OCI-LY3 (cell line): Measurements from ENCODE around the gene PLD1.

Experiments used
- H2AFZ ChIP-seq: fragments of 200-600, 300-600 bp; shearing (Covaris generic); 2 replicates; pipeline ENCODE4 v1.6.0; 2014; ENCODE audit warnings: antibody characterized with exemption, low read depth, low read length
- H3K27ac ChIP-seq: fragments of 200-600, 300-600 bp; sonication (generic); 2 replicates; pipeline ENCODE4 v1.5.1; 2014; ENCODE audit warnings: mild to moderate bottlenecking, low read length, moderate library complexity, mixed read lengths
- H3K27me3 ChIP-seq: fragments of 200-600, 300-600 bp; sonication (generic); 2 replicates; pipeline ENCODE4 v1.6.1; 2014; ENCODE audit warnings: low read depth, low read length, mixed read lengths
- H3K36me3 ChIP-seq: fragments of 200-600, 300-600 bp; sonication (generic); replicated peaks from 2 replicates; pipeline ENCODE3; 2014; ENCODE audit warnings: low read depth, low read length, mixed read lengths
- H3K4me1 ChIP-seq: fragments of 300-600, 200-600 bp; sonication (generic); 2 replicates; pipeline ENCODE4 v1.6.1; 2014; ENCODE audit warnings: low read length, mixed read lengths
- H3K4me2 ChIP-seq: fragments of 200-600, 300-600 bp; sonication (generic); 2 replicates; pipeline ENCODE4 v1.6.1; 2014; ENCODE audit warnings: low read length, mixed read lengths
- H3K4me3 ChIP-seq: fragments of 300-600, 200-600 bp; sonication (generic); 2 replicates; pipeline ENCODE4 v1.5.1; 2014; ENCODE audit warnings: antibody characterized with exemption, mild to moderate bottlenecking, low read length, moderate library complexity
- H3K79me2 ChIP-seq: fragments of 300-600, 200-600 bp; shearing (Covaris generic); 2 replicates; pipeline ENCODE4 v1.6.1; 2014; ENCODE audit warnings: mild to moderate bottlenecking, low read length, mixed read lengths
- H3K9ac ChIP-seq: fragments of 300-600, 200-600 bp; shearing (Covaris generic); 2 replicates; pipeline ENCODE4 v1.6.0; 2014; ENCODE audit warnings: mild to moderate bottlenecking, low read length, moderate library complexity
- H3K9me3 ChIP-seq: fragments of 200-600, 300-600 bp; shearing (Covaris generic); 2 replicates; pipeline ENCODE4 v1.6.1; 2014; ENCODE audit warnings: low read length, mixed read lengths; ENCODE audit not compliant: insufficient read depth
- H4K20me1 ChIP-seq: fragments of 200-600, 300-600 bp; sonication (generic); 2 replicates; pipeline ENCODE4 v1.6.1; 2016; ENCODE audit warnings: low read length, mixed read lengths; ENCODE audit not compliant: insufficient read depth
- CTCF ChIP-seq: fragments of 200-600, 300-600 bp; sonication (generic); IDR thresholded peaks from 2 replicates; pipeline ENCODE4 v1.5.1; 2014; ENCODE audit warnings: antibody characterized with exemption, low read length, low read depth
- EZH2phosphoT487 ChIP-seq: fragments of 200-600 bp; shearing (Covaris generic); IDR thresholded peaks from 2 replicates; pipeline ENCODE4 v1.6.1; 2018; ENCODE audit warnings: antibody characterized with exemption, mixed run types, low read depth

Gene PLD1

GRCh38 chr3:171788546-171789351, 21.5 kb downstream of the PLD1 start:
- Histone ChIP-seq H4K20me1 (no peaks in the 10 kb centered on the region), H3K4me2 (no peak overlapping the region), H3K36me3 (no peaks in the 10 kb centered on the region), H2AFZ (no peak overlapping the region), H3K4me3 (no peak overlapping the region), H3K4me1 (no peaks in the 10 kb centered on the region), H3K9me3 (no peaks in the 10 kb centered on the region), H3K79me2 (no peaks in the 10 kb centered on the region), H3K27me3 (no peaks in the 10 kb centered on the region; the same call in 1 of the 2 replicates), H3K9ac (no peak overlapping the region), H3K27ac (no peak overlapping the region)
- TF ChIP-seq CTCF (peak; percentile 29), EZH2phosphoT487 (no peak)

- H3K27ac ChIP-seq: no peak overlapping the region
- peaks cover 11% of the 10 kb centered on the region for H3K27me3 ChIP-seq
- no peaks in the 10 kb centered on the region for H3K4me1 ChIP-seq
- no peak overlapping the region for H3K4me3 ChIP-seq
- H3K79me2 ChIP-seq: no peaks in the 10 kb centered on the region
- H3K36me3 ChIP-seq: no peaks in the 10 kb centered on the region
- no peak overlapping the region for H2AFZ ChIP-seq
- no peak overlapping the region for H3K4me2 ChIP-seq
- no peaks in the 10 kb centered on the region for H4K20me1 ChIP-seq
- H3K9ac ChIP-seq: no peak overlapping the region
- no peaks in the 10 kb centered on the region for H3K9me3 ChIP-seq
- TF ChIP-seq CTCF: no peak
- TF ChIP-seq EZH2phosphoT487: no peak
Measured at GRCh38 chr3:171786997-171787396, 23.3 kb downstream of the PLD1 start.

- Histone ChIP-seq H3K4me2 (no peak overlapping the region), H4K20me1 (no peaks in the 10 kb centered on the region), H3K9ac (no peak overlapping the region), H3K36me3 (no peaks in the 10 kb centered on the region), H3K4me1 (no peaks in the 10 kb centered on the region), H3K79me2 (no peaks in the 10 kb centered on the region), H3K27ac (no peak overlapping the region), H3K4me3 (no peak overlapping the region), H3K27me3 (peaks cover 22% of the 10 kb centered on the region), H3K9me3 (no peaks in the 10 kb centered on the region), H2AFZ (no peak overlapping the region)
- TF ChIP-seq CTCF (no peak), EZH2phosphoT487 (no peak)
Measured at GRCh38 chr3:171784937-171785336, 25.3 kb downstream of the PLD1 start.

GRCh38 chr3:171784387-171784786, 25.9 kb downstream of the PLD1 start:
- H3K27me3 ChIP-seq: peaks cover 22% of the 10 kb centered on the region
- no peak overlapping the region for H2AFZ ChIP-seq
- H4K20me1 ChIP-seq: no peaks in the 10 kb centered on the region
- no peaks in the 10 kb centered on the region for H3K9me3 ChIP-seq
- no peak for TF ChIP-seq EZH2phosphoT487
- no peak for TF ChIP-seq CTCF
- H3K36me3 ChIP-seq: no peaks in the 10 kb centered on the region
- no peaks in the 10 kb centered on the region for H3K79me2 ChIP-seq
- no peak overlapping the region for H3K4me3 ChIP-seq
- H3K9ac ChIP-seq: no peak overlapping the region
- H3K4me2 ChIP-seq: no peak overlapping the region
- H3K4me1 ChIP-seq: no peaks in the 10 kb centered on the region
- H3K27ac ChIP-seq: no peak overlapping the region
